ENCODE results near the gene FRK.
"Not testable (repeated sequence)": the region's sequence is repeated elsewhere in the genome, so short reads cannot be mapped to it uniquely, and the experiment has no call there.

The FRK gene

GRCh38 chr6:115891111-115891669 lies 169.5 kb downstream of the FRK start:
- DNase-seq (ENCODE audit: low read depth in 1 of 2, low spot score in 1 of 2) = no peak

- DNase-seq (ENCODE audit: low read depth in 1 of 2, low spot score in 1 of 2) = no peak
Observed at GRCh38 chr6:115890238-115890637, 170.5 kb downstream of the FRK start.

GRCh38 chr6:115888687-115889470 lies 171.8 kb downstream of the FRK start:
- not testable (repeated sequence) for DNase-seq (ENCODE audit: low read depth in 1 of 2, low spot score in 1 of 2)

GRCh38 chr6:115887891-115888290 lies 172.8 kb downstream of the FRK start:
- no peak for DNase-seq (ENCODE audit: low read depth in 1 of 2, low spot score in 1 of 2)

- no peak for DNase-seq (ENCODE audit: low read depth in 1 of 2, low spot score in 1 of 2)
Observed at GRCh38 chr6:115885636-115886366, 174.9 kb downstream of the FRK start.

GRCh38 chr6:115882771-115883170 lies 177.9 kb downstream of the FRK start:
- no peak for DNase-seq (ENCODE audit: low read depth in 1 of 2, low spot score in 1 of 2)

GRCh38 chr6:115882174-115882573 lies 178.5 kb downstream of the FRK start:
- no peak for DNase-seq (ENCODE audit: low read depth in 1 of 2, low spot score in 1 of 2)
